Tibial nerve (tissue), 4 donors: ENCODE measurements around the gene AFMID.

ENCODE experiments used
- CTCF ChIP-seq, 5 experiments: fragments of 200-600 bp in 3 of 5; fragments of 450-650 bp in 2 of 5; sonication (generic) in 3 of 5; IDR thresholded peaks; one replicate each; pipeline ENCODE4 v1.5.1; 2016 to 2019; ENCODE audit warnings: antibody characterized with exemption in 5 of 5, mild to moderate bottlenecking in 3 of 5, moderate library complexity in 2 of 5
- EP300 ChIP-seq, 2 donors: sonication (generic); formaldehyde crosslinking; IDR thresholded peaks; one replicate each; pipeline ENCODE4 v1.6.1; 2017; ENCODE audit warnings: antibody characterized with exemption in 2 of 2, mild to moderate bottlenecking in 1 of 2
- POLR2A ChIP-seq, 2 donors: fragments of 450-650 bp; IDR thresholded peaks; one replicate each; pipeline ENCODE4 v1.6.1; 2017; ENCODE audit warnings: antibody characterized with exemption in 2 of 2, mild to moderate bottlenecking in 2 of 2, moderate library complexity in 2 of 2

DNA sequence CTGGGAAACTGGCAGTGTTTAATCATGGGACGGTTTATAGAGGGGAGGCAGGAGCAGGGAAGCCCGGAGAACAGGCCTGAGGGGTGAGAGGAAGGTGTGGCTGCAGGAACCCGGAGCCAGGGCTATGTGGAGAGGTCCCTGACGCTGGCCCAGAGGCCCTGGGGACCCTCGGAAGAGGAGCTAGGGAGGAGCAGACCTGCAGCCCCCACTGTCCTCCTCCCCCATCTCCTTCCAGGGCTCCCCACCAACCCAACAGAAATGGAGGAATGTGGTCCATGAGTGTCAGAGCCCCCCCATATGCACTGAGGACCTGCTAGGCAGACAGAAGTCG is 64.6 kb downstream of the AFMID start:
- TF ChIP-seq CTCF (IDR thresholded peaks at IDR 0.05) (no peak), EP300 (IDR thresholded peaks at IDR 0.05) (no peak), POLR2A (IDR thresholded peaks at IDR 0.05) (no peak)
